Measurements from ENCODE around the gene NUDT13.
"Not testable (repeated sequence)": the region's sequence is repeated elsewhere in the genome, so short reads cannot be mapped to it uniquely, and the experiment has no call there.

Gene NUDT13

DNA sequence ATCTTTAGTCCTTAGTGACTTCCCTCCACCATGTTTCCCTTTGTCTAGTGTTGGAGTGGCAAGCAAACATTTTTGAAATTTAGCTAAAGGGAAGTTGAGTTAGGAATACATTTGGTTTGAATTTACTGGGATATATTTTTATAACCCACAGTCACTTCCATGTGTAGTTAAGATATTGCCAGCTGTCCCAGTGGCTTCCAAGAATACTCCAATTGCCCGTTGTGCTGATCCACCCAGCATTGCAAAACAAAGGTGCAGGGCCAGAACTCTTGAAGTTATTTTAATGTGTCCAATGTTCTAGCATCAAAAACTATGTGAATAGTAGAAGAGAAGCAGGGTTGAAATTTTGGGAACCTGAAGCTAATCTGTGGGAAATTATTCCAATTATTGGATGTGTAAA lies 11.1 kb upstream of the NUDT13 start:
- DNase-seq (ENCODE audit: low read depth): no peak

DNA sequence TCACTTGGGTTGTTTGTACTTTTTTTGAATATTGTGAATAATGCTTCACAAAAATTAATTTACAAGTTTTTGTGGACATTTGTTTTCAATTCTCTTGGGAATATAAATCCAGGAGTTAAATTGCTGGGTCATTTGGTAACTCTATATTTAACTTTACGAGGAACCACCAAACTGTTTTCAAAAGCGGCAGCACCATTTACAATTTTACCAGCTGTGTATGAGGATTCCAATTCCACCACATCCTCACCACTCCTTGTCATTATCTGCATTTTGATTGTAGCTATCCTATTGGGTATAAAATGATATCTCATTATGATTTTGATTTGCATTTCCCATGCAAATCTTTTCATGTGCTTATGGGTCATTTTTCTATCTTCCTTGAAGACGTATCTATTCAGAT lies 4.0 kb upstream of the NUDT13 start:
- no peak for DNase-seq (ENCODE audit: low read depth)

DNA sequence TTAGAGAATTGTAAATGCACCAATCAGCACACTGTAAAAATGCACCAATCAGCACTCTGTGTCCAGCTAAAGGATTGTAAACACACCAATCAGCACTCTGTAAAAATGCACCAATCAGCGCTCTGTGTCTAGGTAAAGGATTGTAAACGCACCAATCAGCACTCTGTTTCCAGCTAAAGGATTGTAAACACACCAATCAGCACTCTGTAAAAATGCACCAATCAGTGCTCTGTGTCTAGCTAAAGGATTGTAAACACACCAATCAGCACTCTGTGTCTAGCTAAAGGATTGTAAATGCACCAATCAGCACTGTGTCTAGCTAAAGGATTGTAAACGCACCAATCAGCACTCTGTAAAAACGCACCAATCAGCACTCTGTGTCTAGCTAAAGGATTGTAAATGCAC lies 1.0 kb upstream of the NUDT13 start:
- not testable (repeated sequence) for DNase-seq (ENCODE audit: low read depth)

DNA sequence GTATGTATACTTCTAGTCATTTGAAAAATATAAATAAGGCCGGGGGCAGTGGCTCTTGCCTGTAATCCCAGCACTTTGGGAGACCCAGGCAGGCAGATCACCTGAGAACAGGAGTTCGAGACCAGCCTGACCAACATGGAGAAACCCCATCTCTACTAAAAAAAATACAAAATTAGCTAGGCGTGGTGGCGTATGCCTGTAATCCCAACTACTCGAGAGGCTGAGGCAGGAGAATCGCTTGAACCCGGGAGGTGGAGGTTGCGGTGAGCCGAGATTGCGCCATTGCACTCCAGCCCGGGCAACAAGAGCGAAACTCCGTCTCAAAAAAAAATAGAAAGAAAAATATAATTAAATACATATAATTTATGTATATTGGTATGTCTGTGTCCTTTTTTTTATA lies 1.8 kb downstream of the NUDT13 start:
- not testable (repeated sequence) for DNase-seq (ENCODE audit: low read depth)

DNA sequence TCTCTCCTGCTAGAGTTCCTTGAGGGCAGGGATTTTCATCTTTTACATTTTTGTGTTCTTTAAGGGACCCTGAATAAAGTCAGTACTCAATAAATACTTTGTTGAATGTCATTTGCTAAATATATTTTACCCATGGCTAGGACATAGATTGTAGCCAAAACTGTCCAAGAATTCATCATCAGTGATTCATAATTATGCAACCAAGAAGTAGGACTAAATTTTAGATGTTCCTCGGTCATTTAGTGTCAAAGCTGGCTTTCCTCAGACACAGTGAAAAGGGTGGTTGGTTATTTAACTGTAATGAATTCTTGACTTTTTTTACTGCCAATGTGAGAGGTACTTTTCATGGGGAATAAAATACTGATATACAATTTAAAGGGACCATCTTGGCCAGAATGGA lies 3.3 kb downstream of the NUDT13 start:
- DNase-seq (ENCODE audit: low read depth): no peak

DNA sequence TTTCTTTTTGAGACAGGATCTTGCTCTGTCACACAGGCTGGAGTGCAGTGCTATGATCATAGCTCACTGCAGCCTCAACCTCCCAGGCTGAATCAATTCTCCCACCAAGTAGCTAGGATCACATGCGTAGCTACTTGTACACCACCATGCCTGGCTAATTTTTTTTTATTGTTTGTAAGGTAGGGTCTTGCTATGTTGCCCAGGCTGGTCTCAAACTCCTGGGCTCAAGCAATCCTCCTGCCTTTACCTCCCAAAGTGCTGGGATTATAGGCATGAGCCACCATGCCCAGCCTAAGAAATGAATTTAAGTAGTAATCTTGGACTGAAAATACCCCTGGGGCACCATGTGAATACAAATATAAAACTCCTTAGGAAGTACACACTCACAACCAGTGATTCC lies 5.8 kb downstream of the NUDT13 start:
- no peak for DNase-seq (ENCODE audit: low read depth)

DNA sequence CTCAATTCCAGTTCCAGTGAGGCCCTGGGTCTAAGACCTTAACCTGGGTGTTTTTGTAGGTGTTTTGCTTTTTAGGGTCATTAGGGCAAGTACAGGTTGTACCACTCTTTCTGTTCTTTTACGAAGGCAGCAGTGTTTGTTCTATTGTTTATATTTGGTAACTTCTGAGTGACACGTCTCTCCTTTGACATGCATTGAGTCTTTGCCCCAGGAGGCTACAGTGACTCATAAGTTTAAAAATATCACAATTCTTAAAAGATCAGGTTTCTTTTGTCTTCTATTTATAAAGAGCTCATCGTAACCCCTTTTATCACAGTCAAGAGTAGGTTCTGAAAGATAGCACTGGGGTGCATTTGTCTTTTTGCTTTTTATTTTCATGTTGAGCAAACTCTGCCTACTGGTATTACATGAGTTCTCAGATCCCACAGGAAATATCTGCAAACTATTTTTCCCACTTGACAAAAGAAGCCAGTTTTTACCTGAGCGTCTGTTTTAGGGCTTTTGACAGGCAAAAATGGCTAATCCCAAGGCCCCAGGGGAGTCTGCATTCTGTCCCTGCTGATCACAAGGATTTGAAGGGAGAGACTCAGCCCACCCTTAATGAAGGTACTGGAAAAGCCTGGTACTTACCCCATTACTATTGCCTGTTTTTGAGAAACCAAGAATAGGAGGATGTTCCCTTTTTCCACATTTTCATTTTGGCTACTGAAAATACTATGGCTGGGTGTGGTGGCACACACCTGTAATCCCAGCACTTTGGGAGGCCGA lies 7.9 kb downstream of the NUDT13 start:
- DNase-seq (ENCODE audit: low read depth): no peak

DNA sequence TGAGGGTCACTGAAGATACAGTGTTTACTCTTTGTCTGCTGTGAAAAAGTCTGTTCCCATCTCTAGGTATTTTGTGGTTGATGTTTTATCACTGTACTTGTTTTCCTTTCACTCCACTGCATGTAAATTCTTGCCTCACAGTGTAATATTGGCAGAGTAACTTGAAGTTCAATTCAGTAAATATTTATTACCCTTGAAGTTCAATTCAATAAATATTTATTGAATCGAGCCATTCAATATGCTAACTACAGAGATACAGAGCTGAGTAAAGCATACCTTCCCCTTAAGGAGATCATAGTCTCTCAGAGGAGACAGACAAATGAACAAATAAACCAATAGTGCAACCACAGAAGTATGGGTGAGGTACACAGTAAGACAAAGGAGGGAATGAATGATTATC lies 9.2 kb downstream of the NUDT13 start:
- no peak for DNase-seq (ENCODE audit: low read depth)

DNA sequence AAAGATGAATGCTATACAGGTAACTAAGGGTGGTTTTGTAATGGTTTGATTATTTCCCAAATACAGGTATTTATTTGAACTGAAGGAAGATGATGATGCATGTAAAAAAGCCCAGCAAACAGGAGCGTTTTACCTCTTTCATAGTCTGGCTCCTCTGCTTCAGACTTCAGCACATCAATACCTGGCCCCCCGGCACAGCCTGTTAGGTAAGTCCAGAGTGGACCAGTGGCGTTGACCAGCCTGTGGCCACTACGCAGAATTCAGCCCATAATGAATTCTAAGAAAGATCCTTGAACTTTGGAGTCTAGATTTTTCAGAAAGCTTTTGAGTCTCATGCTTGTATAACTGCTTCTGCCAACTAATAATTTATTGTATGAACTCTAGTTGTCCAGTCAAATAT lies 9.7 kb downstream of the NUDT13 start:
- no peak for DNase-seq (ENCODE audit: low read depth)

DNA sequence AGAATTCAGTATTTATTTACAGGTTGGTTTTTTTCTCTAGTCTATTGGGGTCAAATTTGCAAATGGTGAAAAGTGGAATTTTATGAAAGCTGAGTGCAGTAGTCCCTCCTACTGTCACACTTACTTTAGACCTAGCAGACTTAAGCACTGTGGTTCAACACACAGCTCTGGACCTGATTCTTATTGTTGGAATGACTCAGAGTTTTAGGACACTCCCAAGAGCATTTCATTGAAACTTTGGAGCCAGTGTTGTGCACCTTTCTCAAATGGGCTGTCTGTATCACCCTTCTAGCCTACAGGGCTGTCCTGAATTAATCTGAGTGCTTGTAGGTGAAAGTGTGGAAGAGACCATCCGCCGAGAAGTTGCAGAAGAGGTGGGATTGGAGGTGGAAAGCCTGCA lies 16.1 kb downstream of the NUDT13 start:
- DNase-seq (ENCODE audit: low read depth): no peak

DNA sequence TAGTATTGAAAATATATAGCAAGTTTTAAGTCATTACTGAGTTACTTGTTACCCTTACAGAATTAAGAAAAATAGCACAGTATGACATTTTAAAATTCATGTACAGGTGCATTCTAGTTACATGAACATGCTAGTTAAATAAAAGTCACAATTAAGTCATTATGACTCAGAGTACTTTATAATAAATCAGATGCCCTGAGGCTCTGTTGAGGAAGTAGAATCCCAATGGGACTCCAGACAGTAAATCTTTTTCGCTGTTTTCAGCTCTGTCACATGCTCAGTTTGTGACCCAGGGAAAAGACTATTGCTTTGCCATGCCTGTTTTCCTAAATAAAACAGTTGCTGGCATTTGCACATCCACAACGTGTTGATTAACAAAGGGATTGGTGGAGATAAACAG lies 21.0 kb downstream of the NUDT13 start:
- DNase-seq (ENCODE audit: low read depth): no peak

DNA sequence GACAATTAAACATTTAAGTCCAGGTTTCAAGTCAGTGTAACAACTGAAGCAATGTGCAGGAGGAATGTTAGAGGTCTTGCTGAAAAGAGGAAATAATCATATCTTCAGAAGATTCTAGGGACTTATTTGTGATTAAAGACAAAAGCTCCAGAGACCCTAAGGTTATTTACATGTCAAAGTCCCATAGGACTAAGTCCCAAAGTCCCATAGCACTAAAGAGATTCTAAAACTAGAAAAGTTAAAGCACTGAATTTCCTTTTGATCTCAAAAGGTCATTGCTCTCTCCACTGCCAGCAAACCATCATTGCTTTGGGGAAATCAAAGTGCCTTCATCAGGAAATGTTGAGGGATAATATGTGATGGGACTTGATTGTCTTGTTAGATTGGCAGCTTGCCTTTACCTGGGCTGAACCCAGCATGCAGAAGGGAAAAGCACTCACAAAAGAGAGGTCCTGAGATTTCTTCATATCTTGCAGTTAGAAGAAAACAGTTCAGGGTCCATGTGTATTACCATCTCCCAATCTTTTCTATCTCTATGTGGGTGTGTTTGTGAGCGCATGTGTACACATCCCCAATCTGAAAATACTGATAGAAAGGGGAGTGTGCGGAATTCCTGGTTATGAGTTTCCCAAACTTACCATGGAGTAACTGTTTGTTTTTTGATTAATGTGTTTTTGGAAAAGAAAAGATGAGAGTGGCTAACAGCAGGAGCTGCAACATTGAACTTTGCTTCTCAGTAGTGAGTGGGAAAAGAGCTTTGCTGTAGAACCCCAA lies 21.8 kb downstream of the NUDT13 start:
- DNase-seq (ENCODE audit: low read depth): no peak

DNA sequence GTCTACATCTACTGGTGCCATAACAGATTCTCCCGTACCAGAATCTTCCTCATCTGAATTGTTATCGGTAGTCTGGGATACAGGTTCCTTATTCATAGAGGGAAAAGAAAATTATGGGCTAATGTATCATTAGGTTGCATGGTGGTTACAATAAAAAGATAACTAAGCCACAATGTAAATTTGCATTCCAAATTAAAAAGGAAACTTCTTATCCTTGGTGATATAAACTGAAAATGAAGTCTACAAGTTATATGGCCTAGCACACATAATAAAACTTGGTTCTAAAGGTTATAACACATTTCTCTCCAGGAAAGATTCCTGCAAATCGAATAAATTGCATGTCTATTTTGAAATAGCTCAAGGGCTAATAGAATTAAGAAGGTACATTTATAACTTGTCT lies 24.5 kb downstream of the NUDT13 start:
- no peak for DNase-seq (ENCODE audit: low read depth)

DNA sequence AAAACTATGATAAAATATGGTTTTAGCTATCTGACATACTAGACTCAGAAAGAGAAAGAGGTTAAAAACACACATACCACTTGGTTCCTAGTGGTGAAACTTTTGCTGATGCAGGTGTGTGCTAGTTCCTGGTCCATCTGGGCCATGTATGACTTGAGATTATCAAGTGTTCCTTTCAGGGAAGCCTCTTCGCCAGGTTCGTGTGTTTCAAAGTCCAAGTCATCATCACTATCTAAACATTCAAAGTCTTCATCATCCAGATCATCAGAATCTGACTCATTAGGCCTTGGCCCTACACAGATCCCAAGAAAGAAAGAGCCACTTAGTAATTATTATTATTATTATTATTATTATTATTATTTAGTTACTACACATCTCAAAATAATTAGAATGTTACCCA lies 26.4 kb downstream of the NUDT13 start:
- no peak for DNase-seq (ENCODE audit: low read depth)

DNA sequence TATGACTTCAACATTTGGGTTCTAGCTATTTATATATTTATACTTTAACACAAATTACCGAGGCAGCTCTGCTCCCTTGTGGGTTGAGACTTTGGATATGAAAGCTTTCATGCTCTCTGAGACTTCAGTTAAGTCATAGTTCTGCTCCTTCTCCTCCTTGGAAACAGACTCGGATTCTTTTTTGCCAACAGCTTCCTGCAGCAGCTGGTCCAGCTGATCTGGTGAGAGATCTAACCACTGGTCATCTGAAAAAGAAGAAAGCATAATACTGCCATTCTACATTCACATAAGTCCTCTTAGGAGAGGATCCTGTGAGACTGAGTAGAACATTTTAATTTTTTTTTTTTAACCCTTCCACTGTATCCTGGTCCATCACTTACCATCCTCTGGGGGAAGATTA lies 29.0 kb downstream of the NUDT13 start:
- no peak for DNase-seq (ENCODE audit: low read depth)

DNA sequence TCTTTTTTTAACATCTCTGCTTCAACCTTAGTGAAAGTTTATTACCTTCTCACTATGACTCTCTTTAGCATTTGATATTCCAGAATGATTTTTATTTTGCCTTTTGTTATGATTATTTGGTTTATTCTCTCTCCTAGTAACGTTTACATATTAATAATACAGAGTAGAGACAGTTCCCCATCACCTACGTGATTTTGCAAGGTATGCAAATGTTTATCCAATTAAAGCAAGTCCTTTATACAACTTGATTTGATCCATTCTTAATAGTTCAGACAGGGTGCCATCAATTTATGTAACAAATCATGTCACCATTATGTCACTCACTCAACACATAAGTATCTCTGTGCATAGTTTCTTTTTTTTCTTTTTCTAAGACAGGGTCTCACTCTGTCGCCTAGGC lies 31.3 kb downstream of the NUDT13 start:
- no peak for DNase-seq (ENCODE audit: low read depth)

DNA sequence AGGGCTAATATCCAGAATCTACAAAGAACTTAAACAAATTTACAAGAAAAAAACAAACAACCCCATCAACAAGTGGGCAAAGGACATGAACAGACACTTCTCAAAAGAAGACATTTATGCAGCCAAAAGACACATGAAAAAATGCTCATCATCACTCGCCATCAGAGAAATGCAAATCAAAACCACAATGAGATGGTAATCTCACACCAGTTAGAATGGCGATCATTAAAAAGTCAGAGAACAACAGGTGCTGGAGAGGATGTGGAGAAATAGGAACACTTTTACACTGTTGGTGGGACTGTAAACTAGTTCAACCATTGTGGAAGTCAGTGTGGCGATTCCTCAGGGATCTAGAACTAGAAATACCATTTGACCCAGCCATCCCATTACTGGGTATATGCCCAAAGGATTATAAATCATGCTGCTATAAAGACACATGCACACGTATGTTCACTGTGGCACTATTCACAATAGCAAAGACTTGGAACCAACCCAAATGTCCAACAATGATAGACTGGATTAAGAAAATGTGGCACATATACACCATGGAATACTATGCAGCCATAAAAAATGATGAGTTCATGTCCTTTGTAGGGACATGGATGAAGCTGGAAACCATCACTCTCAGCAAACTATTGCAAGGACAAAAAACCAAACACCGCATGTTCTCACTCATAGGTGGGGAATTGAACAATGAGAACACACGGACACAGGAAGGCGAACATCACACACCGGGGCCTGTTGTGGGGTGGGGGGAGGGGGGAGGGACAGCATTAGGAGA lies 40.6 kb downstream of the NUDT13 start:
- not testable (repeated sequence) for DNase-seq (ENCODE audit: low read depth)

DNA sequence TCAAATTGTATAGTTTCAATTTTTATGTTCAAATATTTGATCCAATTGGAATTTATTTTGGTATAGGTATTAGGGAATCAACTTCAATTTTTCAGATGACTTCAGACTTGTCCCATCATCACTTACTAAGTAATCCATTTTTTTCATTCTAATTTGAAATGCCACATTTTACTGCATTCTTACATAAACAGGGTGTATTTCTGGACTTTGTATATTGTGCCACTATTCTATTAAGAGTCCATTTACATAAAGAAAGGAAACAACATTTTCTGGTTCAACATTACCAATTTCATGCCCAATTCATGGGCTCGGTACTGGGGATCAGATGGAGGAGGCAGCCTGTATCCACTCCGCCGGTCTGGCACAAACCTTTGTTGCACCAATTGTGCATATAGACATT lies 41.8 kb downstream of the NUDT13 start:
- no peak for DNase-seq (ENCODE audit: low read depth)

DNA sequence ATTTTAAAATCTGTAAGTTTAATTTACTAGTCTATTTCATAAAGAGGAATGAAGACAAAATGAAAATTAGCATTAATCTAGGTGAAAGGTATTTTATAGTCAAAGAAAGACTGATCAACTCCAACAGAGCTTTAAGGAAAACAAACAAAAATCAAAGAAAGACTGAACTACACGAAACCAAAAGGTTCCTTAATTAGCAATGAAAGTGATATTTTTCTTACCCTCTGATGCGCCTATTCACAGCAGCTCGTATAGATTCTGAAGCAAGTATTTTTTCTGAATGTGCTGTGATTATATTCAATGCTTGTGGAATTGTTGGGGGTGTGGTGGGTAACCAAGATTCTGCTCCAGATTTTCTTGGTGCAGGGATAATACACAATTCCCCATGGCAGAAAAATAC lies 45.8 kb downstream of the NUDT13 start:
- no peak for DNase-seq (ENCODE audit: low read depth)

DNA sequence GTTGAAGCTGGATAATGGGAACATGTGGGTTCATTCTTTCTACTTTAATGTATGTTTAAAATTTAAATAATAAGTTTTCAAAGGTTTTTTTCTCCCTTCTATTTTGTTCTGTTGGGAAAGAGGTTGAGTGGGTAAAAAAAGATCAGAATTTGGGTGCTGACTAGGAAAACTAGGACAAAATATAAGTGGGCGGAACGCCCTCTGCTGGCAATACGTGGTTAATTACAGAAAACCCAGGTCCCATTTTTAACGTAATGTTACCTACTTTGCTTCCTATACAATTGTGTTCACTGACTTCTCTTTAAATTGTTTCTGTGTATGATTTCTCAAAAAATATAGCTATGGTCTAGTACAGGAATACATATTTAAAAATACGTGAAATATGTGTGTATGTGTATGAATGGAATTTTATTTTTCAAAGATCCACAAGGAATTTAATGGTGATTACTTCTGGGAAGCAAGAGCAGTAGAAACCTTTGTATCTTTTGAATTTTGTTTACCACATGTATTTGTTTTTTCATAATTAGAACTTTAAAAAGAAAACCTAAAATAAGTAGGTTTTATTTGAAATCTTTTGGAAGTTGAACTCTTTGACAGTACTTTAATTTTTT lies 48.9 kb downstream of the NUDT13 start:
- peak; percentile 42 for DNase-seq (ENCODE audit: low read depth)

DNA sequence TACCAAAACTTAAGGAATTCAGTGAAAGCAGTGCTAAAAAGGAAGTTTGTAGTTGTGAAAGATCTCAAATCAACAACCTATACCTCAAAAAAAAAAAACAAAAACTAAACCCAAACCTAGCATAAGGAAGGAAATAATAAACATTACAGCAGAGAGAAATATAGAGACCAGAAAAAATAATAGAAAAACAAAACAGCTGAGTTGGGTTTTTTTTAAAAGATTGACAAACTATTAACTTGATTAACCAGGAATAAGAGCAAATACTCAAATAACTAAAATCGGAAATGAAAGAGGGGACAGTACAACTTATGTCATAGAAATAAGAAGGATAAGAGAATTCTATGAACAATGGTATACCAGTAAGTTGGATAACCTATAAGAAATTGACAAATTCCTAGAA lies 50.8 kb downstream of the NUDT13 start:
- no peak for DNase-seq (ENCODE audit: low read depth)

DNA sequence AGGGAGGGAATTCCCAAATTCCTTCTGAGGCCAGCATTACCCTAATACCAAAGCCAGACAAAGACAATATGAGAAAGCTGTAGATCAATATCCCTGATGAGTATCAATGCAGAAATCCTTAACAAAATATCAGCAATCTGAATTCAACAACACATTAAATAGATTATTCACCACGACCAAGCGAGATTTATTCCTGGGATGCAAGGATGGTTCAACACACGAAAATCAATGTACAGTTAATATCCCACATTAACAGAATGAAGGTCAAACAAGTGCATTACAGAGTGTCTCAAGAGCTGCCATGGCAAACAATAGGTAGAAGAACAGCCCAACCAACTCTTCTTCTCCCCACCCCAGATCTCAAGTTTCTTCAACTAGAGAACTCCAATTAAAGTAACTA lies 51.4 kb downstream of the NUDT13 start:
- no peak for DNase-seq (ENCODE audit: low read depth)

DNA sequence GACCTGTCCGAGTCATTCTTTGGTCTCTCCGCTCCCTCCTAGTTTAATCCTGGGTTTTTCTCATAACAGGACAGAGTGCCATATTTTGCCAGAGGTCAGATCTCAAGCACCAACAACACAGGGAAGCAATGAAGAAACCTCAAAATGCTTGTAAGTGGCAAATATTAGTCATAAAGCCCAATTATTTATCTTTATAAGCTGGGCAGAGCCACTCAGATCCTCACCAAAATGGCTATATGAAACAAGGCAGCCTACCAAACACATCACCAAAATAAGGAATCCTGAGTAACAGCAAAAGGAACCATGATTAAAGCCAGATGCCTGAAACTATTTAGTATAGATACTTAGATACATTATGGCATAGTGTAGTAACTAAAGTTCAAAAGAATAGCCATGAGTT lies 52.8 kb downstream of the NUDT13 start:
- DNase-seq (ENCODE audit: low read depth): no peak
